ENCODE results near the gene LDLRAD3. TPM values are rescaled to one million over a fixed set of nuclear protein-coding genes. Genes with fewer than 3 reads are reported as not detected.

LDLRAD3 gene
- total RNA-seq, 2 experiments from 2014 or later = 0.10 to 0.22 TPM

- Mint-ChIP-seq H3K27ac (no peak overlapping the region), H3K4me1 (ENCODE audit: low read depth) (no peaks in the 10 kb centered on the region), H3K4me3 (no peak overlapping the region), H3K27me3 (peaks cover 20% of the 10 kb centered on the region), H3K9me3 (no peaks in the 10 kb centered on the region), H3K36me3 (no peaks in the 10 kb centered on the region)
- ChIA-PET CTCF (interaction anchor here (1.6 kb wide), 1 partner anchor 55 kb away, joined by 6 read pairs; no protein-coding TSS in a partner anchor), POLR2A (no interaction called here)
- DNase-seq = no peak
- intact Hi-C loops (cut with micrococcal nuclease) = no loop called here
These were observed 266.7 kb downstream of the LDLRAD3 start for GRCh38 chr11:36210529-36210928.

DNA sequence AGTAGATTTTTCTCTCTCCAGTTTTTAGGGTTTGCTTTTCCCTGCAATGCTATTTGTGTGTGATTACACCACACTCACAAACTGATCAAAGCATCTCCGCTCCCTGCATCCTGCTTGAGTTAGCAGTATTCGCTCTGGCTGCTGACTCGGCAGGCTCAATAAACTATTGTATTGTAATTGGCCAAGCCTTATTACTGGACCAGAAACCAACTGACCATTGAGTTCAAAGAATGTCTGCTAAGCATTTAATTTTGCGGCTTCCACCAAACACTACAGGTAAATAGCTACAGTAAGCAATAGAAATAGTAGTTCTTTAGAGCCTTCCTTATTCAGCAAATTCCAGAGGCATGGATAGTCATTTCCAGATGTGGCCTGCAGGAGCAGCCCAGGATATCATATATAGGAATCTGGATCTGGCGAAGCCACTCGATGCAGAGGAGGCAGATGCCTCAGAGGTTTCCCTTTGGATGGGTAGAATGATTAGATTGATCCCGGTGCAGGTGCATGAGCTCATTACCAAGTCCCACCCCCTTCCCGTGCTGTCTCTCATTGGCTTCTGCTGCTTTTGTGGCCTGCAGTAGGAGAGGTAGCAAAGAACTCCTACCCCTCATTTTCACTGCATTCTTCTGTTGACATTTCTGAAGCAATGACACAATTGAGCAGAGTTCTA, 268.0 kb downstream of the LDLRAD3 start:
- Mint-ChIP-seq H3K4me1 (ENCODE audit: low read depth) (no peaks in the 10 kb centered on the region), H3K4me3 (no peak overlapping the region), H3K27me3 (peaks cover 13% of the 10 kb centered on the region), H3K9me3 (no peaks in the 10 kb centered on the region), H3K36me3 (no peaks in the 10 kb centered on the region), H3K27ac (no peak overlapping the region)
- intact Hi-C loops (cut with micrococcal nuclease) = no loop called here
- DNase-seq = no peak
- ChIA-PET CTCF (interaction anchor here (1.6 kb wide), 1 partner anchor 54 kb away, joined by 6 read pairs; no protein-coding TSS in a partner anchor), POLR2A (no interaction called here)

DNA sequence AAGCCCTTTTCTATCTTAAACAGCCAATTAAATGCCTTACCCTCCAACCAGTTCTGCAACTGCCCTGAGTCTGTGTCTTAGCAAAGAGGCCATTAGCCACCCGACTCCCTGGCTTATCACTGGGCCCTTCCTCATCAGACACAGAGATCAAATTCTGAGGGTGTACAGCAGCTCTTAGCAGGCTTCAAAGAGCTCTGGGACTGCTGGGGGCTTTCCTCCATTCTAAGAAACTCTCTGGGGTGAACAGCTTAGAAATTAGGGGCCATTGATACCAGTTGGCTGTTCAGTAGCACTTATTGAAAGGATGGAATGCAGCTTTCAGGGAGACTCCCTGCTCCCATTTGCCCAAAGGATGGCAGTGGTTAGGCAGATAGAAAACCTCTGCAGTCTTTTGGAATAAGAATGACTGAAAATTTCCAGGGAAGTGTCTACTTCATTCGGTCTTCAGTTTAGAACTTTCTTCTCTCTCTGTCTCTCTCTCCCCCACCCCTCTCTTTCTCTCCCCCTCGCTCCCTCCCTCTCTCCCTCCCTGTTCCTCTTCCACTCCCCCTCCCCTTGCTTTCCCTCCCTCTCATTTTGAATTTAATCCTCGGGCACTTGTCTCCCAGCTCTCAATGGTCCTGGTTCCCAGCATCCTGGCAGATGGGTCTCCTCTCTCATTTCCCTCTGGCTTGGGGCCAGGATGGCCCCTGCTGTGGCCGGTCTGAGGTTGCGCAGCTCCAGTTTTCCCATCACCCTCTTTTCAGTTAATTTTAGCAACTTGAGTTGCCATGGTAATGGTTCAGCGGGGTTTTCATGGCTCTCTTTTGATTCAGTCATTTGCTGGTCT, 268.9 kb downstream of the LDLRAD3 start:
- POLR2A ChIA-PET = no interaction called here
- no peaks in the 10 kb centered on the region for H3K4me1 Mint-ChIP-seq (ENCODE audit: low read depth)
- H3K9me3 Mint-ChIP-seq = no peaks in the 10 kb centered on the region
- H3K36me3 Mint-ChIP-seq = no peaks in the 10 kb centered on the region
- CTCF ChIA-PET = interaction anchor here (0.6 kb wide), 1 partner anchor 25 kb away, joined by 3 read pairs; no protein-coding TSS in a partner anchor
- no peak for DNase-seq
- peaks cover 9% of the 10 kb centered on the region for H3K27me3 Mint-ChIP-seq
- no peak overlapping the region for H3K4me3 Mint-ChIP-seq
- H3K27ac Mint-ChIP-seq = no peak overlapping the region
- intact Hi-C loops (cut with micrococcal nuclease) = no loop called here

GRCh38 chr11:36213393-36213840, 269.6 kb downstream of the LDLRAD3 start:
- ChIA-PET CTCF (interaction anchor here (0.6 kb wide), 1 partner anchor 25 kb away, joined by 3 read pairs; no protein-coding TSS in a partner anchor), POLR2A (no interaction called here)
- intact Hi-C loops (cut with micrococcal nuclease) = no loop called here
- Mint-ChIP-seq H3K9me3 (no peaks in the 10 kb centered on the region), H3K4me1 (ENCODE audit: low read depth) (no peaks in the 10 kb centered on the region), H3K27me3 (peaks cover 9% of the 10 kb centered on the region), H3K27ac (no peak overlapping the region), H3K36me3 (no peaks in the 10 kb centered on the region), H3K4me3 (no peak overlapping the region)
- DNase-seq = no peak

DNA sequence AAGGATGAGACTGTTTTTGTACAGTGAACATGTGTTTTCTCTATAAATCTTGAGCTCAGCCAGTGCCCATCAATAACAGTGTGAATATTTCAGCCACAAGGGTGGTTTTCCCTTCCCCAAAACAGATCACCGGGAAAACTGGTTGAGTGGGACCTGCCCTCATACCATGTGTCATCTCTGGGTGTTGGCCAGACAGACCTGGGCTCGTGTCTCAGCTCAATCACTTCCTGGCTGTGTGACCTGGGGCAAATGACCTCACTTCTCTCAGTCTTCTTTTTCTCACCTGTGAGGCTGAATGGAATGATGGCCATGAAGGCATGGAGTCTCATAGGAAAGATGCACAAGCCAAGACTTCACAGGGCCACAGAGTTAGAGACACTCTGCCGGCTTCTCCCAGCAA, 270.6 kb downstream of the LDLRAD3 start:
- Mint-ChIP-seq H3K27me3 (peaks cover 9% of the 10 kb centered on the region), H3K4me3 (no peak overlapping the region), H3K27ac (no peak overlapping the region), H3K4me1 (ENCODE audit: low read depth) (no peaks in the 10 kb centered on the region), H3K36me3 (no peaks in the 10 kb centered on the region), H3K9me3 (peaks cover 2% of the 10 kb centered on the region)
- intact Hi-C loops (cut with micrococcal nuclease) = no loop called here
- DNase-seq = no peak
- ChIA-PET CTCF (no interaction called here), POLR2A (no interaction called here)

DNA sequence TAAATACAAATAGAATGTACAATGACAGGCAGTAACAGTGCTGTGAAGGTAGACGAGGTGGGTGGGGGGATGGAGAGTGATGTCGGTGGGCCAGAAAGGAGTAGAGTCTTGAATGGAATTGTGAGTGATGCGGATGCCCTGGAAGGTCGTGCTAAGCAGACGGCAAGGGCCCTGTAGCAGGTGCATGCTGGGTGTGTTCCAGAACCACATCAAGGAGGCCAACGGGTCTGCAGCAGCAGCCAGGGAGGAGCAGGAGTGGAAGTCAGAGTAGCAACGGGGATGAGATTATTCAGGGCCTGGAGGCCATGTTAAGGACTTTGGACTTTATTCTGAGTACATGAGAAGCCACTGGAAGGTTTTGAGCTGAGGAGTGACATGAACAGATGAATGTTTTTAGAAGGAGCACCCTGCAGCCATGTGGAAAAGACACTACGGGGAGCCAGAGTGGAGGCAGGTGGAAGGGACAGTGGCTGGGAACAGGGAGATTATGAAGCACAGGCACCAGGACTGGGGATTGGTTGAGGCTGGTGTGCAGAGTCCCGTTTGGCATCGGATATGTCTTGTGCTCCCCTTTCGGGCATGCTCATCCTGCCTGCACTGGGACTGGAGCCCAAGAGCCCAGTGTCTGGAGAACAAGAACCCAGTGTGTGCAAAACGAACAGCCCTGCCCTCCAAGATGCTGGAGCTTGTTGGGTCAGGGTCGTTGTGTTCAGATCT, 271.3 kb downstream of the LDLRAD3 start:
- H3K36me3 Mint-ChIP-seq = no peaks in the 10 kb centered on the region
- POLR2A ChIA-PET = no interaction called here
- H3K9me3 Mint-ChIP-seq = peaks cover 9% of the 10 kb centered on the region
- no peaks in the 10 kb centered on the region for H3K4me1 Mint-ChIP-seq (ENCODE audit: low read depth)
- no peak for DNase-seq
- intact Hi-C loops (cut with micrococcal nuclease) = no loop called here
- H3K27me3 Mint-ChIP-seq = peaks cover 9% of the 10 kb centered on the region
- CTCF ChIA-PET = no interaction called here
- H3K4me3 Mint-ChIP-seq = no peak overlapping the region
- H3K27ac Mint-ChIP-seq = no peak overlapping the region

DNA sequence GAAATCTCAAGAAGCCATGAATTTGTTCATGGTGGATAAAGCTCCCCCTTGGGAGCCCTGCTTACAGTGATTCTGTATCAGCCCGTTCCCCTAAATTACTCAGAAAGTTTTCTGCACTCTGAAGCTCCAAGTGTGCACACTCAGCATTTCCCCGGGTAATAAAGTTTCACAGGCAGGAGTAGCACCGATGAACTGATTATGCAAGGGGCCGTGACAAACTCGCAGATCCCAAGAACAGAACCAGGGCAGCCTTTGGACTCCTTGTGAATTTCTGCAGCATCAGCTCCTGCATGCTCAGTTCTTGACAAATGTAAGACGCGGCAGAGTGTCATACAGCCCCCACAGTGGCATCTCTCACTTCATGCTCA, 271.8 kb downstream of the LDLRAD3 start:
- DNase-seq = no peak
- H3K36me3 Mint-ChIP-seq = no peaks in the 10 kb centered on the region
- H3K9me3 Mint-ChIP-seq = peaks cover 14% of the 10 kb centered on the region
- H3K27me3 Mint-ChIP-seq = peaks cover 9% of the 10 kb centered on the region
- intact Hi-C loops (cut with micrococcal nuclease) = no loop called here
- POLR2A ChIA-PET = no interaction called here
- H3K27ac Mint-ChIP-seq = no peak overlapping the region
- CTCF ChIA-PET = no interaction called here
- no peak overlapping the region for H3K4me3 Mint-ChIP-seq
- no peaks in the 10 kb centered on the region for H3K4me1 Mint-ChIP-seq (ENCODE audit: low read depth)

- DNase-seq = no peak
- H3K4me3 Mint-ChIP-seq = no peak overlapping the region
- intact Hi-C loops (cut with micrococcal nuclease) = no loop called here
- H3K27me3 Mint-ChIP-seq = peaks cover 9% of the 10 kb centered on the region
- no peaks in the 10 kb centered on the region for H3K36me3 Mint-ChIP-seq
- peaks cover 14% of the 10 kb centered on the region for H3K9me3 Mint-ChIP-seq
- H3K4me1 Mint-ChIP-seq (ENCODE audit: low read depth) = no peaks in the 10 kb centered on the region
- POLR2A ChIA-PET = no interaction called here
- H3K27ac Mint-ChIP-seq = no peak overlapping the region
- CTCF ChIA-PET = no interaction called here
These were observed 272.3 kb downstream of the LDLRAD3 start for GRCh38 chr11:36216061-36216615.

DNA sequence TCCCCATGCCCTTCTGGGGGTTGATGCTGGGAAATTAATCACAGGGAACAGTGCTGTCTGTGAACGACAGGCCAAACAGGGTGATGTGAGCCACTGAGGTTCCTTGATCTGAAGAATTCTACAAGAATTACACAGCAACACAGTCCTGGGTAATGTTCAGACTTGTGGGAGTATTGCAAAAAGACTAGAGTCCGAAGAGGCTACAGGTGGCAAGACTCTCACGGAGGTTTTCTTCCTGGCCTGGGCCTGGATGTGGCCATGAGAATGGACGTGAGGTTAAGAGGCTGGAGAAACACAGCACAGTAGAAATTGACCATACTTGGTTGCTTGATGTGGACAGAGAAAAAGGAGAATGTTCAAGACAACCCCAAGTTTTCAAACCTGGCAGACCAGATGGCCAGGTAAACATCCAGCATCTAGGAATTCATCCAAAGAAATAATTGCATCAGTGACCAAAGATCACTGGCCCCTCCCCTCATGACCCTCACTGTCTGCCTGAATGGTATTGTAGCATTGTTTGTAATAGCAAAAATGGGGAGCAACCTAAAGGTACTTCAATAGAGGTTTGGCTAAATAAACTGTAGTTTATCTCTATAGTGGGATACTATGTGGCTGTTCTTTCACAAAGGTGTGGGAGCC, 274.5 kb downstream of the LDLRAD3 start:
- H3K4me3 Mint-ChIP-seq = no peak overlapping the region
- ChIA-PET POLR2A (no interaction called here), CTCF (no interaction called here)
- no peaks in the 10 kb centered on the region for H3K4me1 Mint-ChIP-seq (ENCODE audit: low read depth)
- peaks cover 14% of the 10 kb centered on the region for H3K9me3 Mint-ChIP-seq
- no peaks in the 10 kb centered on the region for H3K36me3 Mint-ChIP-seq
- H3K27me3 Mint-ChIP-seq = peaks cover 9% of the 10 kb centered on the region
- intact Hi-C loops (cut with micrococcal nuclease) = no loop called here
- H3K27ac Mint-ChIP-seq = no peak overlapping the region
- DNase-seq = no peak

DNA sequence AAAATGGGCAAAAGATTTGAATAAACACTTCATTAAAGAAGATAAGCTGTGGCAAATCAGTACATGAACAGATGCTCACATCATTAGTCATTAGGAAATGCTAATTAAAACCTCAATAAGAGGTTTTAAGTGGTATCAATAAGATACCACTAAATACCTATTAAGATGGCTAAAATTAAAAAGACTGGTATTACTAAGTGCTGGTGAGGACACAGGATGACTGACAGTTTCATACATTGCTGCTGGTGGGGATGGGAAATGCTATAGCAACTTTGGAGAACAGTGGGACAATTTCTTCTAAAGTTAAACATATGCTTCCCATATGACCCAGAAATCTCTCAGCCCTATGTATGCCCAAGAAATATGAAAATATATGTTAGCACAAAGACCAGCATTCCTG, 276.1 kb downstream of the LDLRAD3 start:
- POLR2A ChIA-PET = no interaction called here
- Mint-ChIP-seq H3K9me3 (peaks cover 14% of the 10 kb centered on the region), H3K4me1 (ENCODE audit: low read depth) (no peaks in the 10 kb centered on the region), H3K36me3 (no peaks in the 10 kb centered on the region), H3K4me3 (no peak overlapping the region), H3K27me3 (peaks cover 4% of the 10 kb centered on the region), H3K27ac (no peak overlapping the region)
- DNase-seq = no peak
- CTCF ChIA-PET = no interaction called here
- intact Hi-C loops (cut with micrococcal nuclease) = no loop called here

- ChIA-PET POLR2A (no interaction called here), CTCF (no interaction called here)
- H3K27me3 Mint-ChIP-seq = peaks cover 1% of the 10 kb centered on the region
These were observed 279.2 kb downstream of the LDLRAD3 start for GRCh38 chr11:36222831-36223635.

More at GRCh38 chr11:36222831-36223635, 279.2 kb downstream of the LDLRAD3 start:
- no peak for DNase-seq
- H3K36me3 Mint-ChIP-seq = no peaks in the 10 kb centered on the region
- no peak overlapping the region for H3K27ac Mint-ChIP-seq
- H3K9me3 Mint-ChIP-seq = peaks cover 14% of the 10 kb centered on the region
- intact Hi-C loops (cut with micrococcal nuclease) = no loop called here
- H3K4me1 Mint-ChIP-seq (ENCODE audit: low read depth) = no peaks in the 10 kb centered on the region
- H3K4me3 Mint-ChIP-seq = no peak overlapping the region

Measured in activated CD4-positive, alpha-beta memory T cell treated with anti-CD3 and anti-CD28 coated beads for 36 hours (primary cell).